Measurements from ENCODE around the gene CFTR.

DNA sequence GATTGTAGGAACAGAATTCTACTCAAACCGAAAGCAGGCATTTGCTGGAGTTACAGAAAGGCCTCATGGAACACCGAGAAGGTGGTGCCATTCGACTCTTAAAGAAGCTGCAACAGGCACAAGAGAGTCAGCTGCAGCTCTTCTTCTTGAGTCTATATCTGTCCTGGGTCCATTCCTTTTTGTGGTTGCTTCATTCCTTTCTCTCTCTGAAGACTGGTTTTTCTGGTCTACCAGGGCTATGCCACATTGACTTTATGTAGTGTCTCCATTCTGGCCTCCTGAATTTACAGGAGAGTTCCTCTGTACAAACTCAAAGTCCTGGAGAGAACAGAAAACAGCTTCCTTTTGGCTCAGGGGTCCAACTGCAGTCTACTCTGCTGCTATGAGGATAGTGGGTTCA lies 132.8 kb downstream of the CFTR start:
- TF ChIP-seq POLR2A (IDR thresholded peaks at IDR 0.05; ENCODE audit: low read depth, low read length), result no peak
- no peak for TF ChIP-seq POLR2AphosphoS5 (IDR thresholded peaks at IDR 0.05; ENCODE audit: low read depth, low read length)
